ENCODE measurements around the gene PPP1R12C. TPM values are rescaled to one million over a fixed set of nuclear protein-coding genes. Genes with fewer than 3 reads are reported as not detected.
"Not testable (repeated sequence)": the region's sequence is repeated elsewhere in the genome, so short reads cannot be mapped to it uniquely, and the experiment has no call there.

Gene PPP1R12C
- total RNA-seq, 2 experiments from 2014 or later = 87.4 to 89.7 TPM

GRCh38 chr19:55114566-55115145 lies 2.8 kb downstream of the PPP1R12C start:
- ChIA-PET CTCF (no interaction called here), POLR2A (no interaction called here)

- CTCF ChIA-PET = no interaction called here
- POLR2A ChIA-PET = no interaction called here
Measured at GRCh38 chr19:55113570-55114039, 3.8 kb downstream of the PPP1R12C start.

- ChIA-PET POLR2A (no interaction called here), CTCF (no interaction called here)
Measured at GRCh38 chr19:55112777-55113569, 4.5 kb downstream of the PPP1R12C start.

GRCh38 chr19:55112246-55112776 lies 5.1 kb downstream of the PPP1R12C start:
- ChIA-PET POLR2A (no interaction called here), CTCF (no interaction called here)

- ChIA-PET POLR2A (interaction anchor here (0.6 kb wide), 1 partner anchor 542 kb away, joined by 9 read pairs; no protein-coding TSS in a partner anchor), CTCF (no interaction called here)
Measured at GRCh38 chr19:55111238-55111831, 6.1 kb downstream of the PPP1R12C start.

GRCh38 chr19:55109527-55110291 lies 7.7 kb downstream of the PPP1R12C start:
- ChIA-PET CTCF (no interaction called here), POLR2A (no interaction called here)

GRCh38 chr19:55107252-55107651 lies 10.2 kb downstream of the PPP1R12C start:
- CTCF ChIA-PET, POLR2A ChIA-PET: not testable (repeated sequence)

- POLR2A ChIA-PET = no interaction called here
- CTCF ChIA-PET = no interaction called here
Measured at GRCh38 chr19:55106591-55106990, 10.8 kb downstream of the PPP1R12C start.

- ChIA-PET POLR2A (interaction anchor here (0.5 kb wide), 1 partner anchor 1304 kb away, joined by 4 read pairs; no protein-coding TSS in a partner anchor), CTCF (interaction anchor here (1.4 kb wide), 1 partner anchor 17 kb away, joined by 3 read pairs; no protein-coding TSS in a partner anchor)
Measured at GRCh38 chr19:55105237-55105636, 12.2 kb downstream of the PPP1R12C start.

- ChIA-PET CTCF (no interaction called here), POLR2A (no interaction called here)
Measured at GRCh38 chr19:55103190-55103589, 14.2 kb downstream of the PPP1R12C start.

GRCh38 chr19:55101261-55101660 lies 16.2 kb downstream of the PPP1R12C start:
- CTCF ChIA-PET = no interaction called here

GRCh38 chr19:55099557-55100506 lies 17.6 kb downstream of the PPP1R12C start:
- ChIA-PET POLR2A (no interaction called here), CTCF (interaction anchor here (0.6 kb wide), 2 partner anchors 42 kb away, joined by 3 read pairs; no protein-coding TSS in a partner anchor)

More at GRCh38 chr19:55101261-55101660, 16.2 kb downstream of the PPP1R12C start:
- POLR2A ChIA-PET = no interaction called here

GRCh38 chr19:55098716-55099556 lies 18.5 kb downstream of the PPP1R12C start:
- ChIA-PET POLR2A (no interaction called here), CTCF (interaction anchor here (0.6 to 1.0 kb wide), 2 partner anchors 28 to 43 kb away, joined by 3 read pairs; no protein-coding TSS in a partner anchor)

- CTCF ChIA-PET = interaction anchor here (1.0 kb wide), 1 partner anchor 28 kb away, joined by 3 read pairs; no protein-coding TSS in a partner anchor
- POLR2A ChIA-PET = no interaction called here
Measured at GRCh38 chr19:55097864-55098715, 19.3 kb downstream of the PPP1R12C start.

GRCh38 chr19:55096061-55096701 lies 21.3 kb downstream of the PPP1R12C start:
- CTCF ChIA-PET = no interaction called here
- POLR2A ChIA-PET = no interaction called here

- ChIA-PET POLR2A (no interaction called here), CTCF (no interaction called here)
Measured at GRCh38 chr19:55095260-55096060, 22.0 kb downstream of the PPP1R12C start.

Measured in activated CD8-positive, alpha-beta memory T cell treated with anti-CD3 and anti-CD28 coated beads for 36 hours (primary cell).